Bronchial epithelial cell (primary cell): ENCODE results near the gene KAZN. TPM values are rescaled to one million over a fixed set of nuclear protein-coding genes. Genes with fewer than 3 reads are reported as not detected.

Experiments used
- DNase-seq: peaks from one replicate; pipeline ENCODE4 v3.0.0-alpha.2; 2010; ENCODE audit warnings: low read depth
- FAIRE-seq: peaks from 2 replicates; lab custom pipeline; 2011; peaks lifted over from hg19 to GRCh38; lab: Jason Lieb, UNC
- H3K27me3 ChIP-seq: 2 replicates; pipeline ENCODE4 v1.5.1; 2011; ENCODE audit warnings: low read length; ENCODE audit not compliant: control insufficient read depth, insufficient read depth
- H3K36me3 ChIP-seq: 2 replicates; pipeline ENCODE4 v1.5.1; 2011; ENCODE audit warnings: low read length; ENCODE audit not compliant: control insufficient read depth, insufficient read depth
- H3K4me3 ChIP-seq: 2 replicates; pipeline ENCODE4 v1.5.1; 2011; ENCODE audit warnings: mild to moderate bottlenecking, low read depth, low read length, control low read depth
- total RNA-seq: library from RNA; depleted of rRNA; stranded (reverse); fragments of >200 nt; gene quantifications from 2 replicates; pipeline ENCODE4 v1.2.1, GENCODE V29; 2014
- TF ChIP-seq, protein P1 (sequence below): IDR thresholded peaks from 2 replicates; pipeline ENCODE4 v1.5.1; 2011; ENCODE audit warnings: mild to moderate bottlenecking, moderate library complexity, low read length, control low read depth, inconsistent platforms; ENCODE audit not compliant: insufficient read depth, severe bottlenecking

Gene KAZN
- total RNA-seq, 1 donor from 2014 or later = 4.7 TPM

- H3K36me3 ChIP-seq = no peaks in the 10 kb centered on the region
- H3K27me3 ChIP-seq = no peaks in the 10 kb centered on the region
- DNase-seq (no peak), FAIRE-seq (no peak)
- H3K4me3 ChIP-seq = no peak overlapping the region
- TF ChIP-seq, protein P1, sequence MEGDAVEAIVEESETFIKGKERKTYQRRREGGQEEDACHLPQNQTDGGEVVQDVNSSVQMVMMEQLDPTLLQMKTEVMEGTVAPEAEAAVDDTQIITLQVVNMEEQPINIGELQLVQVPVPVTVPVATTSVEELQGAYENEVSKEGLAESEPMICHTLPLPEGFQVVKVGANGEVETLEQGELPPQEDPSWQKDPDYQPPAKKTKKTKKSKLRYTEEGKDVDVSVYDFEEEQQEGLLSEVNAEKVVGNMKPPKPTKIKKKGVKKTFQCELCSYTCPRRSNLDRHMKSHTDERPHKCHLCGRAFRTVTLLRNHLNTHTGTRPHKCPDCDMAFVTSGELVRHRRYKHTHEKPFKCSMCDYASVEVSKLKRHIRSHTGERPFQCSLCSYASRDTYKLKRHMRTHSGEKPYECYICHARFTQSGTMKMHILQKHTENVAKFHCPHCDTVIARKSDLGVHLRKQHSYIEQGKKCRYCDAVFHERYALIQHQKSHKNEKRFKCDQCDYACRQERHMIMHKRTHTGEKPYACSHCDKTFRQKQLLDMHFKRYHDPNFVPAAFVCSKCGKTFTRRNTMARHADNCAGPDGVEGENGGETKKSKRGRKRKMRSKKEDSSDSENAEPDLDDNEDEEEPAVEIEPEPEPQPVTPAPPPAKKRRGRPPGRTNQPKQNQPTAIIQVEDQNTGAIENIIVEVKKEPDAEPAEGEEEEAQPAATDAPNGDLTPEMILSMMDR = no peak
Measured at GRCh38 chr1:14774225-14774624, 175.7 kb downstream of the KAZN start.

DNA sequence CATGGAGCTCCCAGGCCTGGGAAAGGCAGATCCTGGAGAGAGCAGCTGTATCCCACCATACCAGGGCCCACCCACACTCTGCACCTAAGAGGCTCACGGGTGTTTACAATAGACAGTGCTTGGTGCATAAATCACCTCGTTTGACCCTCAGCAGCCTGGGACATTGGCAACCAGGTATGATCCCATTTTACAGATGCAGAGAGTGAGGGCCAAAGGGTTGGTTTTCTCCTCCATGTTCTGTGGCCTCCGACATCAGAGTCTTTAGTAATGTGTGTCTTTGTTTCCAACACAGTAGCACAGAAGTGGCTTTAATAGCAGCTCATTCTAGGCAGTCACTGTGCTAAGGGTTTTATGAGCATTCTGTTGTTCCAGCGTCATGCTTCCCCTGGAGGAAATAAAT lies 176.5 kb downstream of the KAZN start:
- FAIRE-seq (no peak), DNase-seq (no peak)
- no peaks in the 10 kb centered on the region for H3K36me3 ChIP-seq
- TF ChIP-seq, protein P1 = no peak
- no peaks in the 10 kb centered on the region for H3K27me3 ChIP-seq
- H3K4me3 ChIP-seq = no peak overlapping the region

GRCh38 chr1:14775434-14775833 lies 176.9 kb downstream of the KAZN start:
- no peaks in the 10 kb centered on the region for H3K36me3 ChIP-seq
- H3K4me3 ChIP-seq = no peak overlapping the region
- TF ChIP-seq, protein P1 = no peak
- FAIRE-seq = no peak
- DNase-seq = no peak
- H3K27me3 ChIP-seq = no peaks in the 10 kb centered on the region

DNA sequence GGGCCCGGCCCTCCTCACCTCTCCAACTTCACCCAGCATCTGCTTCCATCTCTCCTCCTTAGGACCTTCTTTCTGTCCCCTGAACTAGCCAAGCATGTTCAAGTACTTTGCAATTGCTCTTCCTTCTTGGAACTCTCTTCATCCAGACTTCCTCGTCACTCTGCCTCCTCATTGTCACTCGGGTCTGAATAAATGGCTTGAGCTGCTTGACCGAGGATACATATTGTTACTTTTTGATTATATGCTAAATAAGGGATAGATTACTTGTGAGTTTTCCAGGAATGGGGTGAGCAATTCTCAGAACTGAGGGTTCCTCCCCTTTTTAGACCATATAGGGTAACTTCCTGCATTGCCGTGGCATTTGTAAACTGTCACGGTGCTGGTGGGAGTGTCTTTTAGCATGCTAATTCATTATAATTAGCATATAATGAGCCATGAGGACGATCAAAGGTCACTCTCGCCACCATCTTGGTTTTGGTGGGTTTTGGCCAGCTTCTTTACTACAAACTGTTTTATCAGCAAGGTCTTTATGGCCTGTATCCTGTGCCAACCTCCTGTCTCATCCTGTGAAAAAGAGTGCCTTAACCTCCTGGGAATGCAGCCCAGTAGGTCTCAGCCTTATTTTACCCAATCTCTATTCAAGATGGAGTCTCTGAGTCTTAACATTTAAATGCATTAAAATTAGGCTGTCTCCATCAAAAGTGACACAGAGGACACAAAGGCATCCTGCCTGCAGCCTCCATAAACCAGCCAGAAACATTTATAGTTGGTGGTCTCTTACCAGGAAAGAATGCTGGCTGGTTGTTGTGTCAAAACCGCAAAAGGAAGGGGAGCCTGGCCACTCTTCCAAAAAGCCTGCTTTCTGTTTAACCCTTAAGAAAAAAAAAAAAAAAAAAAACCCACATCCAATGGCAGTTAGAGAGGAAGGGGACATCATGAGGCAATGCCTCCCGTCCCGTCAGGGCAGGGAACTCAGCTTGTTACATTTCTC lies 179.3 kb downstream of the KAZN start:
- TF ChIP-seq, protein P1 = no peak
- H3K27me3 ChIP-seq = no peaks in the 10 kb centered on the region
- FAIRE-seq = no peak
- no peak for DNase-seq
- no peaks in the 10 kb centered on the region for H3K36me3 ChIP-seq
- H3K4me3 ChIP-seq = no peak overlapping the region

DNA sequence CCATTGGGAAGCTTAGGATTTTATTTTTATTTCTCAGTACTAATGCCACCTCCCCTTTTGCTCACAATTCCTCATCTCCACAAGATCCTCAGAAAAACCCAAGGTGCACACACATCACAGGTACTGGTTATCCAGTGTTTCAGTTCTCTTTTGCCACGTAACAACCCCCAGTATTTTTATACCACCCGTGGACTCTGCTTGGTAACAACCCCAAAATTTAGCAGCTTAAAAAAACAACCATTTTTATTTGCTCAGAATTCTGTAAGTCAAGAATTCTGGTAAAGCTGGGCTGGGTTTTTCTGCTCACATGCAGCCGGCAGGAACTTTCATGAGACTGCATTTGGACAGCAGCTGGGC lies 180.0 kb downstream of the KAZN start:
- Histone ChIP-seq H3K4me3 (no peak overlapping the region), H3K27me3 (no peaks in the 10 kb centered on the region)
- no peak for FAIRE-seq

More for the DNA sequence above, 180.0 kb downstream of the KAZN start:
- TF ChIP-seq, protein P1 = no peak
- DNase-seq = no peak
- no peaks in the 10 kb centered on the region for H3K36me3 ChIP-seq
